ENCODE measurements around the gene LRFN4. TPM values are rescaled to one million over a fixed set of nuclear protein-coding genes. Genes with fewer than 3 reads are reported as not detected.

Gene LRFN4
- total and polyA plus RNA-seq, 2 of the 8 experiments (the other 6 are each of a cell fraction or from before 2014, with no cell fraction given) = 49.8 to 64.3 TPM

DNA sequence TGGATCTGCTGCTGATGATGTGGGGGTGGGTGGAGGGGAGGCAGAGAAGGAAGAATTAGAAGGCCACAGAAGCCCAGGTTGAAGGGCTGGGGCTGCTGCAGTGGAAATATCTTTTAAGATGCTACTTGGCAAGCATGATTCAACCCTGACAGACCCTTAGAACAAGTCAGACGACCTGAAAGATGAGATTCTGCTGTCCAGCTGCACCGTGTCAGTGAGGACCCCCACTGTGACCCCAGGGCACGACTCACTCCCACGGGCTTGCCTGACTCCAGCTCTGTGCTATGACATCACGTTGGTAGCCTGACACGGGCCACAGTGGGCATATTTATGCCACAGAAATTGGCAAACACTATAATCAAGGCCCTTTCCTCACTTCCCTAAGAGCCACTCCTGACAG lies 36.0 kb downstream of the LRFN4 start (continued):
- no peak for TF ChIP-seq ZNF274 (IDR thresholded peaks at IDR 0.05; ENCODE audit: borderline replicate concordance, extremely low read depth, low read length)
- TF ChIP-seq, protein P1, sequence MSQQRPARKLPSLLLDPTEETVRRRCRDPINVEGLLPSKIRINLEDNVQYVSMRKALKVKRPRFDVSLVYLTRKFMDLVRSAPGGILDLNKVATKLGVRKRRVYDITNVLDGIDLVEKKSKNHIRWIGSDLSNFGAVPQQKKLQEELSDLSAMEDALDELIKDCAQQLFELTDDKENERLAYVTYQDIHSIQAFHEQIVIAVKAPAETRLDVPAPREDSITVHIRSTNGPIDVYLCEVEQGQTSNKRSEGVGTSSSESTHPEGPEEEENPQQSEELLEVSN (IDR thresholded peaks at IDR 0.05) = no peak

Data from H1 (cell line).